RWPE1 (cell line): ENCODE measurements around the gene MRPL27.
A peak's percentile ranks its signal among the peaks of the same experiment; 100 is the strongest.

Experiments
- CTCF ChIA-PET: fragments of 350-600 bp; sonication (Branson Sonifier 250); formaldehyde crosslinking; extraction: SDS; loops from one replicate; lab custom pipeline; 2021; lab: Yijun Ruan, JAX
- POLR2A ChIA-PET: fragments of 400-600 bp; formaldehyde crosslinking; extraction: SDS; loops from one replicate; lab custom pipeline; 2020; ENCODE audit warnings: antibody characterized with exemption; ENCODE audit not compliant: low non-redundant PET; lab: Yijun Ruan, JAX
- DNase-seq: peaks from one replicate; pipeline ENCODE4 v3.0.0; 2012; ENCODE audit warnings: low spot score
- H3K27ac ChIP-seq: fragments of 450-650 bp; 2 replicates; pipeline ENCODE4 v1.5.1; 2017
- TF ChIP-seq, protein P1 (sequence below): fragments of 450-650 bp; conservative IDR thresholded peaks from 2 replicates; pipeline ENCODE4 v1.5.1; 2017; ENCODE audit warnings: low read depth, mild to moderate bottlenecking

The MRPL27 gene

DNA sequence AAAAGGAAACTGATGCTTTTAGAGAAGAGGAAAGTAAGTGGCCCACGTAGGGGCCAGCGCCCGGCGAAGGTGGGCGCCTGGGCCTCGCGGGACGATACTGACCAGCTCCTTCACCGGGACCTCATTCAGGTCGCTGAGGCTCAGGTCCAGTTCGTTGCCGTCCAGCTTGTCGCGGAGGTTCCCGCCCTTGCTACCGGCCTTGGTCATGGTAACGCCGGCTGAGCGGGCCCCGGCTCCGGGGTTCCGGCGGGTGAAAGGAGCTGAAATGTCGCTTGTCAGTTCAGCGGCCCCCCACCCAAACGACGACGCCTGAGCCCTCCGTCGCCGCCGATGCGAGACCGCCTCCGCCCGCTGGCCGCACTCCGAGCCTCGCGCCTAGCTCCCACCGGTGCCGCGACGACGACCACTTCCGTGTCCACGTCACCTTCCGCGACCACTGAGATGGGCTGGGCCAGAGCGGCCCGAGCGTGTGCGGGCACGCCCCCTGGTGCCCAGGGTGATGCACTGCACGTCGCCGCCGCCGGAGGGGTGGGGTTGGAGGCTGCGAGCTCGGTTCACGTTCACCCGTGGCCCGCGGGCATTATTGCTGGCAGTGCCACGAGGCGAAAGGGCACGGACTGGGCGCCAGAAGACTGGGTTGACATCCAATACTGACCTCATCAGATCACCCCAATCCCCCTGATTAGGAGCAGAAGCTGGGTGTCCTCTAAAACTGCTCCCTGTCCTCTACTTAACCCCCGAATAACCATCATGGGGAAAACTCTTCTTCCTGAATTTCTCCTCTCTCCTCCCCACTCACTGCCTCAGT, 24.3 kb upstream of the MRPL27 start, which contains the start of gene LRRC59:
LRRC59 (minus strand) TSS at position 413 of the 808 bp plus-strand sequence; CDS start at position 207, 206 bp downstream.
- peak within 1 kb of the TSS; percentile 86 for H3K27ac ChIP-seq
- ChIA-PET CTCF (interaction anchor here (0.6 to 2.3 kb wide), 24 partner anchors 9 to 297 kb away, joined by 3 to 18 read pairs (median 5); partner anchors contain the start of genes ACSF2 and RSAD1), POLR2A (interaction anchor here (0.6 to 1.3 kb wide), 4 partner anchors 9 to 124 kb away, joined by 3 to 5 read pairs (median 4); partner anchors contain the start of gene ACSF2)
- DNase-seq = peak; percentile 86
- TF ChIP-seq, protein P1, sequence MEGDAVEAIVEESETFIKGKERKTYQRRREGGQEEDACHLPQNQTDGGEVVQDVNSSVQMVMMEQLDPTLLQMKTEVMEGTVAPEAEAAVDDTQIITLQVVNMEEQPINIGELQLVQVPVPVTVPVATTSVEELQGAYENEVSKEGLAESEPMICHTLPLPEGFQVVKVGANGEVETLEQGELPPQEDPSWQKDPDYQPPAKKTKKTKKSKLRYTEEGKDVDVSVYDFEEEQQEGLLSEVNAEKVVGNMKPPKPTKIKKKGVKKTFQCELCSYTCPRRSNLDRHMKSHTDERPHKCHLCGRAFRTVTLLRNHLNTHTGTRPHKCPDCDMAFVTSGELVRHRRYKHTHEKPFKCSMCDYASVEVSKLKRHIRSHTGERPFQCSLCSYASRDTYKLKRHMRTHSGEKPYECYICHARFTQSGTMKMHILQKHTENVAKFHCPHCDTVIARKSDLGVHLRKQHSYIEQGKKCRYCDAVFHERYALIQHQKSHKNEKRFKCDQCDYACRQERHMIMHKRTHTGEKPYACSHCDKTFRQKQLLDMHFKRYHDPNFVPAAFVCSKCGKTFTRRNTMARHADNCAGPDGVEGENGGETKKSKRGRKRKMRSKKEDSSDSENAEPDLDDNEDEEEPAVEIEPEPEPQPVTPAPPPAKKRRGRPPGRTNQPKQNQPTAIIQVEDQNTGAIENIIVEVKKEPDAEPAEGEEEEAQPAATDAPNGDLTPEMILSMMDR = peak; percentile 99

DNA sequence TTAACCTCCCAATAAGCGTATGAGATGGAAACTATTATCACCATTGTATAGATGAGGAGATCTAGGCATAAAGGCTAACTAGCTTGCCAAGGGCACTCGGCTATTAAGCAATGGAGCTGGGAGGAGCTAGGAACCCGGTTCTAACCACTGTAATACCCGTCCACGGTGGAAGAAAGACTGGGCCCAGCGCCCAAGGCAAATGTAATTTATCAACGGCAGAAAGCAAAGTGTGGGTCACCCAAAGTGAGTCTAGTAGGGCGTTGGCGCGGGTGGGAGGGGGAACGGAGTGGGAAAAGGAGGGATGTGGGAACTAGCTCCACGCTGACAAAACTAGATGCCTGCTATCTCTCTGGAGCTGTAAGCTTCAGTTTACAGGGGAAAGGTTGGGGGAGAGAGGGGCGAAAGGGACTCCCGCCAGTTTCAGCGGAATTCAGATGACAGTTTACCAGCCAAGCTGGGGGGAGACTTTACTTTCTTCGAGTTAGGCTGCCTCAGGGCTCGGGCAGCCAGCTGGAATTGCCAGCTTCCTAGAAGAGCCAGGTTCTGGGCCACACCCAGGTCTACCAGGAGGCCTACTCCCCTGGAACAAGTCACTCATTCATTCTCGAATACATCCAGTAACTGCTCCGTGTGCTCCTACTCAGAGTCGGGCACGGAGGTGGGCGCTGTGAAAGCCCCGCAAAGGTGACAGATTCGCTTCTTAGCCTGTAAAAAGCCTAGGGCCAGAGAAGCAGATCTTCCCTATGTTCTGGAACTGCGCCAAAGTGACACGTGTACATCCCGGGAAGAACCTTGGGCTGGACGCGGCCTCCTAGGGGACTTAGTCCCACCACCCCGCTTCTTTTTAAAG, 23.5 kb upstream of the MRPL27 start:
- peak; percentile 73 for DNase-seq
- ChIA-PET POLR2A (interaction anchor here (0.8 to 1.3 kb wide), 2 partner anchors 30 to 80 kb away, joined by 4 to 5 read pairs; partner anchors contain the start of gene ACSF2), CTCF (interaction anchor here (0.6 to 2.3 kb wide), 19 partner anchors 8 to 298 kb away, joined by 3 to 18 read pairs (median 6); partner anchors contain the start of genes ACSF2 and RSAD1)
- TF ChIP-seq, protein P1 = no peak
- peak overlapping the region; percentile 86 for H3K27ac ChIP-seq

DNA sequence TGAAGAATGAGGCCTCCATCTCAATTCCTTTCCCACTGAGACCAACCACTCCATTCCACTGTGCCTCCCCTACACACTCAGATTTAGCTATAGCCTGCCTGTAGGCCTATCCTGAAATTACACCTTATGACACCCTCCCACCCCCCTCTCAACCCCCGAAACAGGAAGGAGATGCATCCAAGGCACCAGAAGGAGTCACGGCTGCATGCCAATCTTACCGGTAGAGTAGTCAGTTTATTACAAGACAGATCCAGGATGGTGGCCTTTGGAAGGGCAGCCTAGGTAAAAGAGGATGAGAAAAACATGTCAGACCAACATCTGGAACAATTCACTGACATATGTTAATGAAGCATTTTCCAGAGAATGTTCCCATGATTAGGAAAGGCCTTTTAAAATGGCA, 21.7 kb upstream of the MRPL27 start:
- TF ChIP-seq, protein P1 = no peak
- CTCF ChIA-PET = interaction anchor here (0.5 kb wide), 1 partner anchor 122 kb away, joined by 5 read pairs; no protein-coding TSS in a partner anchor
- POLR2A ChIA-PET = no interaction called here

DNA sequence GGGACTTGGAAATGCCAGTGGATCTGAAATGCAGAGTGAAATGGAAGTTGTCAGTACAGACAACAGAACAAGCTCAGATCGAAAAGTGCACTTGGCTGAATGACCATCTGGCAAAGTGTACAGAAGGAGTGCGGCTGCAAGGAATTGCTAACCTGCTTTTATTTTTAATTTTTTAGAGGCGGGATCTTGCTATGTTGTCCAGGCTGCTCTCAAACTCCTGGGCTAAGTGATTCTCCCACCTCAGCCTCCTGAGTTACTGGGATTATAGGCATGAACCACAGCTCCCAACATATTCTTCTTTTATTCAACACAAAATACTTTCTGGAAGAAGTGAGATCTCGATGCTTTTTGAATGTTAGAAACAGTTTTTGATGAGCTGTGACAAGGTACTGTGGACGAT, 20.7 kb upstream of the MRPL27 start:
- CTCF ChIA-PET = no interaction called here
- POLR2A ChIA-PET = no interaction called here
- no peak overlapping the region for H3K27ac ChIP-seq
- no peak for DNase-seq
- TF ChIP-seq, protein P1 = no peak

More for the DNA sequence above, 21.7 kb upstream of the MRPL27 start:
- DNase-seq = no peak
- no peak overlapping the region for H3K27ac ChIP-seq

DNA sequence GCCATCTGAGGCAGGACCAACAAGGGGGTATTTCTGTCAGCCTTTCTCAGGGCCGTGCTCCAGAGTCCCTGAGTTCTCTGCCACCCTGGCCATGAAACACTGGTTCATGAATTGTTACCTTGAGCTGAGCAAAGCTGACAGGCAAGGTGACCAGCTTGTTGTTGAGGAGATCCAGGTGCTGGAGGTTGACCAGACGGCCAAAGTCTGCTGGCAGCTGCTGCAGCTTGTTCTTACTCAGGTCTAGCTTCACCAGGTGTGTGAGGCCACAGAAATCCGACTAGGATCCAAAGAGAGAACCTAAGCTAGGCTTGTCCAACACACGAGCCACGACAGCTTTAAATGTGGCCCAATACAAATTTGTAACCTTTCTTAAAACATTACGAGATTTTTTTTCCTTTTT, 19.6 kb upstream of the MRPL27 start:
- POLR2A ChIA-PET = no interaction called here
- no peak for DNase-seq

More for the DNA sequence above, 19.6 kb upstream of the MRPL27 start:
- TF ChIP-seq, protein P1 = no peak
- CTCF ChIA-PET = interaction anchor here (0.5 kb wide), 1 partner anchor 95 kb away, joined by 3 read pairs; no protein-coding TSS in a partner anchor
- peak overlapping the region; percentile 73 for H3K27ac ChIP-seq
